ENCODE data around the gene PTH1R. TPM values are rescaled to one million over a fixed set of nuclear protein-coding genes. Genes with fewer than 3 reads are reported as not detected.

Gene PTH1R
- total RNA-seq, 1 donor from 2014 or later, result 25.5 TPM

DNA sequence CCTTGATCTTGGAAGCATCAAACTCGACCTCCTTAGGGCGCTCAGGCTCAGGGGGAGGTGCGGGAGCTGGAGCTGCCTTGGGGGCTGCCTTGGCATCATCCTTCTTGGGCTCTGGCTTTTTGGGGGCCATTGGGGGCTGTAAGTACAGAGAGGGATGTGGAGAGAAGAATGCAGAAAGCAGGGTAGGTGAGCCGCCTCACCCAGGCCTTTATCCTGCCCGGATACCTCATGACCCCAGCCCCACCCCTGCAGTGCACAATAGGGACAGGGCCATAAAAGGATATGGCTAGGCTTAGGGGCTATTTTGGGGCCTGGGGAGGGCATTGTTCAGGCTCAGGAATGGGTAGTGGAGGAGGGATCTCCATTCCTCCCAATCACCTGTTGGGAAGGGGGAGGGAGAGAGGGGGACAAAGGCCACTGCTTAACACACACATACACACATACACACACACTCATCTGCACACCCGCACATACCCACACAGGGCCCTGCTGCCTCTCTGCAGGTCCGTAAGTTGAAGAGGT, 14.2 kb upstream of the PTH1R start, which contains the start of gene MYL3:
TSS of gene MYL3 (minus strand) at position 184 of the 522 bp plus-strand sequence. CDS start at position 130, 54 bp downstream.
- DNase-seq (ENCODE audit: low spot score), result no peak

DNA sequence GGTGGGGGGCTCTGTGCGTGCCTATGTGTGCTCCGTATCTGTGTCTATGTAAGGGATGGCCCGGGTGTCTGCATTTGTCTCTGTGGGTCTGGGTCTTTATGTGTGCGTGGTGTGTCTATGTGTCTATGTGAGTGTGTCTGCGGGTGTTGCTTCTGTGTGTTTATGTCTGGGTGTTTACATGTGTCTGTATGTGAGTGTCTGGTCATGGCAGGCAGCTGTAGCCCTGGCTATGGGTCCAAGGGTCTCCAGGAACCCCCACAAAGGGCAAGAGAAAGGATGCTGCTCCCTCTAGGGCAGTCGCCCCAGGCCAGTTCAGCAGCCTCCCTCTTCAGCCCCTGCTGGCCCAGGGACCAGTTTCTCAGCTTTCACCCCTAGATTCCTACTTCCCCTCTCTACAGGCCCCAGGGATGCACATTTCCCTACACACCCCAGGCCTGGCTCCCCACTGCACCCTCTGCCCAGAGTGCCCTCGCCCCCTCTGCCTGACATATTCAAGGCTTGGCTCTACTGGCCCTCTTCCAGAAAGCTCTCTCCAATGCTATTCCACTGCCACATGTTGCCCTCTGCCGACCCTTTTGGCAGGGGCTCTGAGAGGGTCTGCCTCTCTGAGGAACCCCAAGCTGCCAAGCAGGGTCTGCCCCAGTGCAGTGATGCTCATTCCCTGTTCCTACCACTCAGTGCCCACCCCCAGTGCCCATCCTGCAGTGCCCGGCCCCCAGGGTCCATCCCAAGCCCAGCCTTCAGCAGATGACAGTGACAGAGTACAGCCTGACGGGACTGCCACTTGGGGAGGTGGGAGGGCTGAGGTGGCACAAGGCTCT, 13.2 kb upstream of the PTH1R start:
- peak; percentile 39 for DNase-seq (ENCODE audit: low spot score)

DNA sequence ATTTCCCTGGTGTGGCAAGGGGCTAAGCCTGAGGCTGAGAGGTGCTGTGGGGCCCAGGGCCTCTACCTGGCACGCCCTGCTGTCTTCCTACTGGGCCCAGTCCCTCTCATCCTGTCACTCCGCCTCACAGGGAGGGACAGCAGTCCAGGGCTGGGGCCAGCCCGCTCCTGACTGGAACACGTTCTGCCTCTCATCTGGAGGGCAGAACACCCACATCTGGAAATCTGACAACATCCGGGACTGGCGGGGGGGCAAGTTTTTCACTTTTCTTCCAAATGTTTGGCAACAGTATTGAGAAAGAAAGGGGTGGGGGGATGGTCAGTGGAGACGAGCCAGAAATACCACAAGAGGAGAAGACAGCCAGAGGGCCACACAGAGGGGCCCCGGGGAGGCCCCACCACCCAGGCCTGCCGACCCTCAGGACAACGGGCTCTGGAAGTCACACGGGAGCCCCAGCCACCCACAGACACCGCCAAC, 12.5 kb upstream of the PTH1R start:
- peak; percentile 84 for DNase-seq (ENCODE audit: low spot score)

DNA sequence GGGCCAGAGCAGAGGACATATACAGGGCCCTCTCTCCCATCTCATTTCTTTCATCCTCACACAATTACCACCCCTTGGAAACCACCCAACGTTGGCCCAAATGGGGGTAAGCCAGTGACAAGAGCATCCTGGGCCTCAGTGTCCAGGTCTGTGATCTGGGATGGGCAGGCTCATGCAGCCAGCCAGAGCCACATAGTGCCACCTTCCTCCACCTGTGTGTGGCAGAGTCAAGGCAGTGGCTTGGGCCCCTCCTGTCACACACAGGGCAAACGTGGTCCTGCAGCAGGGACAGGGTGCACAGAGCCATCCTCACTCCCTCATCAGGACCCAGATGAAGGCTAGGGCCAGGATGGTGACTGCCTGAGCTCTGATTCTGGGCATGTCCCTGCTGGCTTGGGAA, 12.0 kb upstream of the PTH1R start:
- DNase-seq (ENCODE audit: low spot score), result no peak

DNA sequence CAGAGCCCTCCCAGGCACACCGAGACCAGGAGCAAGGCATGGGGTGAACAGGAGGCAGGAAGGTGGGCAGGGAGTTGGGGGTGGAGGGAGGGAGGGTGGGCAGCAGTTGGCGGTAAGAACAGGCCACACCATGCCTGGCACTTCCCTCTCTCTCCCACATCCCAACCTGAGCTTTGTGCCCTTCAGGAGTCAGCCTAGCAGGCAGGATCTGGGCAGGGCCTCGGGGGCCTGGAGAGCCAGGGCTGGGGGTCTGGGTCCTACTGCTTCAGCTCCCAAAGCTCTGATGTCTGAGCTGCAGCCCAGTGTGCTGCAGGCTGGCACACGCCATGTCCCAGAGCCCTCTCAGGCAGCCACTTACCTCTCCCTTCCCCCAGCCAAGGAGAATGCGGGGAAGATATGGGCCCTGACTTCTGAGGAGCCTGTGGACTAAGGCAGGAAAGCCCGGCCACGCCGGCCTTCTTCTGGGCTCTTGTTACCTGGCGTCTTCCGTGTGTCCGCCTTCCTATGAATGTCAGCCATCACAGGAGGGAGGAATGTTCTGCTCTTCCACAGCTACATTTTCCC, 11.4 kb upstream of the PTH1R start:
- DNase-seq (ENCODE audit: low spot score), result no peak

DNA sequence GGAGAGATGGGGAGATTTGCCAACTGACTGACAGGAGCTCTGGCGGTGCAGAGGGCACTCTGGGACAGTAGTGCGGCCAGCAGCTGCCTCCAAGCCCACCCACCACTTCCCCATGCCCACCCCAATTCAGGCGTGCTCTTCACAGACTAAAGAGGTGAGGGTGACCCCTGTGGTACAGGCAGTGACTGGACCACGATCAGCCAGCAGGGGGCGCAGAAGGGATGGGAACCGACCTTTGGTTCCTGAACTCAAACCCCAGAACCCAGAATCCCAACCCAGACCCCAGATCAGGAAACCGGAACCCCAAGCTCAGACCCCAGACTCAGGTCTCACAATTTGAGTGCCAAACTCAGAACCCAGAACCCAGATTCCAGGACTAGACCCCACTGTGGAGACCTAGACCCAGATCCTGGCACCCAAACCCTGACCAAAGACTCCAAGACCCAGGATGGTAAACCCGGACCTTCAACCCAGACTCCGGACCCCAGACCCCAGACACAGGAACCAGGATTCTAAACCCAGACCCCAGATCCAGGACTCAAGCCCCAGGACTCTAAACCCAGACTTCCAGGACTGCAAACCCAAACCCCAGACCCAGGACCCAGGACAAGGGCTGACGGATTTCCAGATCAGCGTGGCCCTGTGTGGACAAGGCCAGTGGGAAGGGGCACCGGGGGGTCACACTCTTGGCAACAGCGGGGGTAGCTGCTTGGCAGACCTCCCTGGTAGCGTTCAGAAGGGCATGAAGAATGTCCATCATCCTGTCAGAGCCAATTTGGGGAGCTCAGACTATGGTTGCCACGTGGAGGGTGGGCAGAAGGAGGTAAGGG, 10.6 kb upstream of the PTH1R start:
- peak; percentile 70 for DNase-seq (ENCODE audit: low spot score)

DNA sequence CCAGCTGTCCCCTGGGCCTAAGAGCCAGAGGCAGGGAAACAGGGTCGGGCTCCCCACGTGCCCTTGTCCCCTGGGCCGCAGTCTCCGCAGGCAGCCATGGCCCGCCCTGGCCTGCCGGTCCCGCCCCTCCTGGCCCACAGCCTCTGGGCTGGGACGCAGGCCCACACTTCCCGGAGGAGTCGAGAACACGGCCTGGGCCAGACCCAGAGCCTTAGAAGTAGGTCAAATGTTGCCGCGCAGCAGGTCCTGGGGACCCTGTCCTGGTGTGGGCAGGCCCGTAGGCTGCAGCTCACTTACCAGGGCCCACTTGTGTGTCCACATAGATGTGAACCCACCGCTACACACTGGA, 10.0 kb upstream of the PTH1R start:
- DNase-seq (ENCODE audit: low spot score), result peak; percentile 75

DNA sequence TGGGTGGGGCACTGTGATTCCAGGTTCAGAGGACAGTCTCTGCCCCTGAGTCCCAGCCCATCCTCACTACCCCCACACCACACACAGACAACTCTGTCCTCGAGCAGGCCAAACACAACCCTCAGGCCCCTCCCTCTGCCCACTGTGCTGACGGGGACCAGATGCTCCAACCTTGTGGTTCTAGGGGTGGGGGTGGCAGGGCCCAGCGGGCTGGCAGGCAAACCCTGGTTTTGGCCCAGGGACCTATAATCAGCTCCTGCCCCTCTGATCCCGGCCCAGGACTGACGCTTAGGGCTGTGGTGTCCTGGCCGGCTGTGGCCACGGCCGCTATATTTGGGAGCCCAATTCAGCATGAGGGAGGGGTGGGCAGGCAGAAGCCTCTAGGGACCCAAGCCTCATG, 9.2 kb upstream of the PTH1R start:
- DNase-seq (ENCODE audit: low spot score), result no peak

DNA sequence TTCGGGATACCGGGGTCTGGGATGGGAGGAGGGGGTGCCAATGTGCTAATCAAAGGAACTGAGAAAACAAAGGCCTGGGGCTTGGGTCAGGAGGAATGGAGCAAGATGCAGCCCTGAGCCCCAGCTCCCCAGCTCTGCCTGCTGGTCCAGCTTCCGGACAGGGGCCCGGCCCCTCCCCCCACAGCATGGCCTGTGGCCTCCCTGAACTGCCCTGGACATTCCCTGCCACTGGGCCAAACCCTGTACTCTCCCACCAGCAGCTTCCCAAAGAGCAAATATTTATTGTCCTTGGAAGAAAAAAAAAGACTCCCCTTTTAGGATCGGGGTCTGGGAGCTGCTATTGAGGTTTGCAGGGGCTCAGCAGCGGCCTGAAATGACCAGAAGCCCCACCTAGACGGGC, 8.6 kb upstream of the PTH1R start:
- no peak for DNase-seq (ENCODE audit: low spot score)

DNA sequence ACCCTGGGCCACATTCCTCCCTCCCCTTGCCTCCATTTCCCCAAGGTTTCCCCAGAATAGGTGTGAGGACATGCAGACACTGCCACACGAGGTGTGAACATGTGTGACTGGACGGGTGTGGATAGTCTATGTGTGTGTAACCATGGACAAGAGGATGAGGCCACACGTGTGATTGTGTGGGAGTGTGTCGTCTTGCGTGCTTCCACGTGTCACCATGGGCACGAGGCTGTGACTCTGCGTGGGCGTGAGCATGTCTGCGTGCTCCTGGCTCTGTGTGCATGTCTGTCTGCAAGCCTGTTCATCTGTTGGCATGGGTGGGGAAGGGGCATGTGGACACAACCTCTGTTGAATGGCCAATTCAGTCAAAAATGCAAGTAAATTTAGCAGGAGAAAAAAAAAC, 8.1 kb upstream of the PTH1R start:
- DNase-seq (ENCODE audit: low spot score), result no peak

DNA sequence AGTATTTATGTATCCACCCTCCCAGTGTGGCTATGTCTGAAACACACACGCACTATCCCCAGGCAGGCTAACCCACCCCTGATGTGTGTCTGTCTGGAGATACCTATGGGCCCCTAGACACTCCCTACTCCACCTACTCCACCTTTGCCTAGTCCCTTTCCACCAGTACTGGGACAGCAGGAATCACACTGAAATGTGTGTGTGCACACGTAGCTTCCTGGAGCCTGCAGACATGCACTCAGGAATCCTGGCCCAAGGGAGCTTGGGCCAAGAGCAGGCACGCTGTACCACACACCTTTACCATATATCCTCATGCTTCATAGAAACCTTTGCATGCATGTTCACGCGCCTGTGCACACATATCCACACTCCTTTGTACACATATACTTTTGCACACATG, 6.9 kb upstream of the PTH1R start:
- DNase-seq (ENCODE audit: low spot score), result no peak

DNA sequence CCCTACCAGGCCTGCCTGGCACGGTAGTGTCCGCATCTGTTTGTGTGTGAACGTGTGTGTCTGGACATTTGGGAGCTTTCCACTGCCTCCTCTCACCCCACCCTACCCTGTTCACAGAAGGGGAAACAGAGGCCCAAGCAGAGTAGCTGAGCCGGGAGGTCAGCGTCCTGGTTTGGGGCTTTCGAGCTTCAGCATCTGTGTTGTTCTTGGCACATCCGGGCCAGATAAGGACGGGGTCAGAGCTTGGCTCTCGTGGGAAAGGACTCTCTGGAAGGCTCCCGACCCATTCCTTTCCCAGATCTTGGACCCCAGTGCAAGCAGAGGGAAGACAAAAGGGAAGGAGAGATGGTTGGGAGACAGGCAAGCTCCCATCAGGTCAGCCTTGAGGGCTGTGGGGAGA, 6.3 kb upstream of the PTH1R start:
- peak; percentile 52 for DNase-seq (ENCODE audit: low spot score)

DNA sequence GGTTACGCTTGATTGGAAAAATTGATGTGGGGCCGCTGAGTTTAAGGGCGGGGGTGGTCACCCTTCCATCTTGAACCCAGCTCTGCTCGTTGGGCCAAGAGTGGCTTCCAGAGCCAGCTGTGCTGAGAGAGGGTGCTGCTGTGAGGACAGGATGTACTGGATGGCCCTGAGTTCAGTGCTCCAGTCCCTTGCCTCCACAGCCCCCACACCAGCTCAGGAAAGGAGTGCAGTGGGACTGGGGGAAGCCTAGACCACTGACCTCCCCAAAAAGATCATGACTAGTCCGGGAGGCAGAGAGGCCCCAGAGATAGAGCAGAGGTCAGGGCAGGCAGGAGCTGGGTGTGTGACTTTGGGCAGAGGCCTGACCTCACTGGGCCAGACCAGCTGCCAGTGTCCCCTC, 4.0 kb upstream of the PTH1R start:
- DNase-seq (ENCODE audit: low spot score), result no peak

DNA sequence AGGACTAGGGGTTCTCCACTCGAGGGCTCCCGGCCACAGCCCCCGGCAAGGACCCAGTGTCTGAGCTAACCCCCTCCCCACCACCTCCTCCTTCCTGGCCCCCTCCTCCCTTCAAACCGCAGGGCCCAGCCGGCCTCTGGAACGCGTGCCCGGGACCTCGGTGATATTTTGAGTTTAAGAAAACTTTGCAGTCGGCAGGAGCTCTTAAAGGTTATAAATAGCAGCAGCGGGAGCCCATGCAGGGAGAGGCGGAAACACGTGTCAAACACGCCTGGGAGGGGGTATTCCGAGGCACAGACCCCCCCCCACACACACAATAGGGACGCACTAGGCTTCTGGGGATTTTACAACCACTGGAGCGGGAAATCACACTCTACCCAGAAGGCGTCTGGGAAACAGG, 3.1 kb upstream of the PTH1R start:
- peak; percentile 80 for DNase-seq (ENCODE audit: low spot score)

DNA sequence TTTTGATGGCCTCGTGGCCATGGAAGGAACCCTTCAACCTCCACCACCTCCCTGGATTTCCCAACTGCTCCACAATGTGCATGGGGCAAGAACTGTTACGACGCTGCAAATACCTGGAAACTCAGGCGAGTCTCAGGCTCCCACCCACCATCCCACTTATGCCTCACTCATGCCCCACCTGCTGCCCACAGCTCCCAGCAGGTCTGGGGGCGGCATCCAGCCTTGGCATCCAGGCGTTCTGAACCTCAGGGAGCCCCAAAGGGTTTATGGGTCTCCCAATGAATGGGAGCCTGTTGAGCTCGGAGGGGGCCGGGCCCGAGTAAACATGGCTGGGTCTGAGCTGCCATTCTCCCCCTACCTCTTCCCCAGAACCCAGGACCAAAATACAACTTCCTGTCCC, 2.0 kb upstream of the PTH1R start:
- DNase-seq (ENCODE audit: low spot score), result no peak

DNA sequence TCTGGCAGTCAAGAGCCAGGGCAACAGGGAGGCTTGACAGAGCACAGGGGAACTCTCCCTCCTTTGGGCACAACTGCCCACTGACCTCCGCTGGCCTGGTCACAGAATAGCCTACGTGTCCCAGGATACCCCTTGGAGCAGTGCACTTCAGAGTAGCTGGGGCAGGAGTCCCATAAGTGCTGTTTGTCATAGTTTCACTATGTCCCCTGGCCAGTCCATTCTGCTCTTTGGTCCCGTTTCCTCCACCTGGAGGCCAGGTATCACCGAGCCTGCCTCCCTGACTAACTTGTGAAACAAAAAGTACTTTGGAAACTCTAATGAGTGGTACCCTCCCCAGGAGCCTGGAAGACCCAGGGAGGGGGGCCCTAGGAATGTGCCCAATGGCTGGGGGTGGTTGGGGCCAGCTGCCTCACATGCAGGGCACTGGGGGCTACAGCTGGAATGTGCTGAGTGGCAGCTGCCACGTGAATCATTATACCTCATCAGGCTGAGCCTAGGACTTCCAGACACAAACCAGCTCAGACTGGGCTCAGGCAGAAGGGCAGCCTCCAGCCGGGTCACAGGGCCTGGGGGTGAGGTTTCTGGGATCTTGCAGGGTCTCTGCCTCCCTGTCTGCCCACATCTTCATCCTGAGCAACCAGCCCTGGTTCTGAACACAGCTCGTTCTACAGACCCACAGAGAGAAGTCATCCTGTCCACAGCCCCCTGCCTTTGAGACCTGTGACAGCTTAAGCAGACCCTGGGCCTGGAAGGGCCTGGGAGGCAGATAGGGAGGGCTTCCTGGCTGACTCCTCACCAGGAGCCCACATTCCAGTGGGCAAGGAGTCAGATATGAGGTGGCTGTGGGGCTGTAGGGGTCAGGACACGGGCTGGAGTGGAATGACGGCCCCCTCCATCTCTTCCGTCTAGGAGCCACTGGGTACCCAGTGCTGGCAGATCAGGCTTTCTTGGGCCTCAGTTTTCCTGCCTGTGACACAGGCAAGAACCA, 914 bp upstream of the PTH1R start:
- no peak for DNase-seq (ENCODE audit: low spot score)

DNA sequence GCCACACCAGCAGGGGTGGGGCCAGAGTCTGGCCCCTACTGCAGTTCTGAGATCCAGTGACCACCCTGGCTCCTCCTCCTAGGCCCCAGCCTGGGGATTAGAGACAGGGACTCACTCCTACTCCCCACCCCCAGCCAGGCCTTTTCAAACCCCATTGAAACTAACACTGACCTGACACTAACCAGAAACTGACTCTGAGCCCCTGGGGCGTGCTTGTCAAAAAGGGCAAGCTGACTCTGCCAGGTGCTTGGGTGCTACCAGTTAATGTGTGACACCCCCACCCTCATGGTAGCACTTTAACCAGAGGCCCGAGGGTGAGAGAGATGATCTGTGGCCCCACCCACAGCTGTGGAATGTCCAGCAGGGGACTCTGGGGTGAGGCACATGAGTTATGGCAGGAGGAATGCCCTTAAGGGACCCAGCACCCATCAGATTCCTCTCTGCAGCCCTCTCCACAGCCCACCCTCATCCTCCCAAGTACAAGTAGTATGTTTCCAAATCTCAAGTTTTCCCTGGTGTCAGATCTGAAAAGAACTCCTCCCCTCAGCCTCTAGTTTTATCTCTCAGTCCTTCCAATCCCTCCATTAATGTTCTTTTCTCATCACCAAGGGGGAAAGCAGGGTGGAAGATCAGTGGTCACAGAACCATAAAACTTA, 1.4 kb downstream of the PTH1R start:
- DNase-seq (ENCODE audit: low spot score), result peak; percentile 91

DNA sequence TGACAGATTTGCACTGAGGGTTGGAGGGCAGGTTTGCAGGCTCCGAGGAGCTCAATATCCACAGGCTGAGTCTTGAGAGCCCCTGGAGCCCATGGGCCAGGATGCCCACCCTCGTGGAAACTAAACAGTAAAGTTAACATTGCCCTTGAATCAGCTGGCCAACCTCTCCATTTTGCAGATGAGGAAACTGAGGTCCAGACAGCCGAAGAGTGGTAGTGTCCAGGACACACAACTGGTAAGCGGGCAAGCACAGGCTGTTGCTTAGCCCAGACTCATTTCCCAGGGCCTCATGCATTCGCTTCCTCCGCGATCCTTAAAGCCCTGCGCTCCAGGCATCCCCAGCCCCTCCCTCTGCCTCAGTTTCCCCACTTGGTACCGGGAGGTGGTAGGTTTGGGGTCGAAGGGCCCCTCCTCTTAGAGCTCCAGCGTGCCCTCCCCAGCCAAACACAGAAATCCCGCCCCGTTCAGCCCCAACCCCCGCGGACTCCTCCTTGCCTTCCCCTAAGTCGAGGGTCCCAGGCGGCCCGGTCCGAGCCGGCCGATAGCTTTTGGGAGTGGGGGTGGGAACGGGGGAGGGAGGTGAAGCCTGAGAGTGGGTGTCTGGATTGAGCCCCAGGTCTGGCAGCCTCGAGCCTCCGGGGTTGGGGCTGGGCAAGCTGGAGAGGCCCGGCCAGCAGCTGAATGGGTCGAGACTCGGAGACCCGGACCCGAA, 3.5 kb downstream of the PTH1R start:
- no peak for DNase-seq (ENCODE audit: low spot score)

DNA sequence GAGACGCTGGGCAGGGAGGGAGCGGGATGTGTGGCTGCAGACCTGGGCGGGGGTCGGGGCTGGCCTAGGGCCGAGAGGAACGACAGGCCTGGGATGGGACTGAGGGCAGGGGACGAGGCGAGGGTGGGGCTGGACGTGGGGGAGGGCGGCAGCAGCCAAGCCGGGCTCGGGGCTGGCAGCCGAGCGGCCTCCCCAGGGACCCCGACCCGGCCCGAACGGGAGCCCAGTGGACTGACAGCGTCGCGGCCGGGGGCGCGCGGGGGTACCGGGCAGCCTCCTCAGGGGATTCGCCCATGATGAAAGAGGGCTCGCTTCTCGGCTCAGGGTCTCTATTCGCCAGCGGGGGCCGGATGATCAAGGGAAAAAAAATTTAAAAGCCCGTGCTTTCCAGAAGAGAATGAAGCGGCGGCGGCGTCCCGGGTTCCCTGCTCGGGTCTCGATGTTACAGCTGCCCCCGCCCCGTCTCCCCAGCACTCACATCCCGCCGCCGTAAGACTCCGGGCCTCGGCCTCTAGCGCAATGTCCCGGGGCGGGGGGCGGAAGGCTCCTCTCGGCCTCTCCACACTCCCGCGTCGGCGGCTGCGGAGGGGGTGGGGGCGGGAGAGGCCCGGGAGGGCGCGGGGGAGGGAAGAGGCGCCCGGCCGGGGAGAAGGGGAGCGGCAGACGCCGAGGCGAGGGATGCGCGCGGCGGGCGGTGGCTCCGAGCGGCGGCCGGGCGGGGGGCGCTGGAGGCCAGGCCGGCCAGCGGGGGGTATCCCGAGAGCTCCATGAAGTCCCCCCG, 4.3 kb downstream of the PTH1R start:
- DNase-seq (ENCODE audit: low spot score), result peak; percentile 74
